ENCODE measurements around the gene ZNF548.

The ZNF548 gene

GRCh38 chr19:57389730-57390598, at the start of gene ZNF548:
TSS of gene ZNF548 (plus strand) at chr19:57389854. CDS start at chr19:57390100, 246 bp downstream.
- peak within 1 kb of the TSS; percentile 94 for H3K4me3 ChIP-seq (ENCODE audit: low read length)
- no peak for TF ChIP-seq CTCF (IDR thresholded peaks at IDR 0.05; ENCODE audit: insufficient read depth, low read depth, low read length, missing control alignments)
- DNase-seq (ENCODE audit: low read depth) = peak; percentile 98

- no peak for TF ChIP-seq CTCF (IDR thresholded peaks at IDR 0.05; ENCODE audit: insufficient read depth, low read depth, low read length, missing control alignments)
- no peak overlapping the region for H3K4me3 ChIP-seq (ENCODE audit: low read length)
- DNase-seq (ENCODE audit: low read depth) = no peak
These were observed 47.1 kb upstream of the ZNF548 start for GRCh38 chr19:57342582-57342981.

GRCh38 chr19:57348136-57348535, 41.5 kb upstream of the ZNF548 start:
- DNase-seq (ENCODE audit: low read depth) = peak; percentile 25
- TF ChIP-seq CTCF (IDR thresholded peaks at IDR 0.05; ENCODE audit: insufficient read depth, low read depth, low read length, missing control alignments) = no peak

GRCh38 chr19:57350877-57351805, 38.5 kb upstream of the ZNF548 start, which contains the start of gene ZNF304:
TSS of gene ZNF304 (plus strand) at chr19:57351271. CDS start at chr19:57351665, 394 bp downstream.
- no peak for TF ChIP-seq CTCF (IDR thresholded peaks at IDR 0.05; ENCODE audit: insufficient read depth, low read depth, low read length, missing control alignments)
- peak within 1 kb of the TSS; percentile 99 for H3K4me3 ChIP-seq (ENCODE audit: low read length)
- DNase-seq (ENCODE audit: low read depth) = peak; percentile 98

More at GRCh38 chr19:57348136-57348535, 41.5 kb upstream of the ZNF548 start:
- H3K4me3 ChIP-seq (ENCODE audit: low read length) = no peak overlapping the region

GRCh38 chr19:57351867-57352266, 37.8 kb upstream of the ZNF548 start:
- peak overlapping the region; percentile 99 for H3K4me3 ChIP-seq (ENCODE audit: low read length)
- DNase-seq (ENCODE audit: low read depth) = peak; percentile 55
- TF ChIP-seq CTCF (IDR thresholded peaks at IDR 0.05; ENCODE audit: insufficient read depth, low read depth, low read length, missing control alignments) = peak; percentile 25

GRCh38 chr19:57355916-57356315, 33.7 kb upstream of the ZNF548 start:
- no peak overlapping the region for H3K4me3 ChIP-seq (ENCODE audit: low read length)
- DNase-seq (ENCODE audit: low read depth) = no peak
- TF ChIP-seq CTCF (IDR thresholded peaks at IDR 0.05; ENCODE audit: insufficient read depth, low read depth, low read length, missing control alignments) = no peak
